ENCODE measurements around the gene NKX3-2.

DNA sequence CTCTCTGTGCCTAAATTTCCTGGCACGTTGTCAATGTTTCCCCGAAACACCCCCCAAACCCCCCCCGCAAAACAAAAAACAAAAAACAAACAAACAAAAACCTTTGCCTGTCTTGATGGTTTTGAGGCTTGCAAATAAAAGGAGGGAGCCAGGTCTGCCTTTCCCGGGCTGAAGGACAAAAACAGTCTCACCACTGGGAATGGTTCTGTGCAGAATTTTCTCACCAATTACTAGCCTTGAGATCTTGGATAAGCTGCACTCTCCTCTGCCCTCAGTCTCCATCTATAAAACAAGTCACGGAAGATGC lies 15.5 kb downstream of the NKX3-2 start:
- TF ChIP-seq POLR2AphosphoS5 (IDR thresholded peaks at IDR 0.05; ENCODE audit: low read depth, low read length) = no peak
- no peak for TF ChIP-seq TAF1 (IDR thresholded peaks at IDR 0.05; ENCODE audit: borderline replicate concordance, insufficient read depth, low read length)
- TF ChIP-seq, protein P1, sequence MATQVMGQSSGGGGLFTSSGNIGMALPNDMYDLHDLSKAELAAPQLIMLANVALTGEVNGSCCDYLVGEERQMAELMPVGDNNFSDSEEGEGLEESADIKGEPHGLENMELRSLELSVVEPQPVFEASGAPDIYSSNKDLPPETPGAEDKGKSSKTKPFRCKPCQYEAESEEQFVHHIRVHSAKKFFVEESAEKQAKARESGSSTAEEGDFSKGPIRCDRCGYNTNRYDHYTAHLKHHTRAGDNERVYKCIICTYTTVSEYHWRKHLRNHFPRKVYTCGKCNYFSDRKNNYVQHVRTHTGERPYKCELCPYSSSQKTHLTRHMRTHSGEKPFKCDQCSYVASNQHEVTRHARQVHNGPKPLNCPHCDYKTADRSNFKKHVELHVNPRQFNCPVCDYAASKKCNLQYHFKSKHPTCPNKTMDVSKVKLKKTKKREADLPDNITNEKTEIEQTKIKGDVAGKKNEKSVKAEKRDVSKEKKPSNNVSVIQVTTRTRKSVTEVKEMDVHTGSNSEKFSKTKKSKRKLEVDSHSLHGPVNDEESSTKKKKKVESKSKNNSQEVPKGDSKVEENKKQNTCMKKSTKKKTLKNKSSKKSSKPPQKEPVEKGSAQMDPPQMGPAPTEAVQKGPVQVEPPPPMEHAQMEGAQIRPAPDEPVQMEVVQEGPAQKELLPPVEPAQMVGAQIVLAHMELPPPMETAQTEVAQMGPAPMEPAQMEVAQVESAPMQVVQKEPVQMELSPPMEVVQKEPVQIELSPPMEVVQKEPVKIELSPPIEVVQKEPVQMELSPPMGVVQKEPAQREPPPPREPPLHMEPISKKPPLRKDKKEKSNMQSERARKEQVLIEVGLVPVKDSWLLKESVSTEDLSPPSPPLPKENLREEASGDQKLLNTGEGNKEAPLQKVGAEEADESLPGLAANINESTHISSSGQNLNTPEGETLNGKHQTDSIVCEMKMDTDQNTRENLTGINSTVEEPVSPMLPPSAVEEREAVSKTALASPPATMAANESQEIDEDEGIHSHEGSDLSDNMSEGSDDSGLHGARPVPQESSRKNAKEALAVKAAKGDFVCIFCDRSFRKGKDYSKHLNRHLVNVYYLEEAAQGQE (IDR thresholded peaks at IDR 0.05; ENCODE audit: insufficient read depth in 1 of 2, low read depth in 2 of 2, low read length in 2 of 2) = no peak
